Measurements from ENCODE around the gene FBXO38. TPM values are rescaled to one million over a fixed set of nuclear protein-coding genes. Genes with fewer than 3 reads are reported as not detected.

Gene FBXO38
- total RNA-seq, 4 donors from 2014 or later: 29.5 to 46.5 (median 34.0) TPM

GRCh38 chr5:148426514-148426913 is 42.8 kb downstream of the FBXO38 start:
- Histone ChIP-seq H3K27ac (replicated peaks in 1 of 4) (no peak overlapping the region), H3K4me3 (no peak overlapping the region), H3K9me3 (no peaks in the 10 kb centered on the region), H3K36me3 (peaks cover 39 to 87% (median 68%) of the 10 kb centered on the region in 4 donors), H3K4me1 (peaks cover 0 to 10% (median 8%) of the 10 kb centered on the region in 4 donors), H3K27me3 (no peaks in the 10 kb centered on the region)
- DNase-seq (ENCODE audit: extremely low spot score): no peak
- intact Hi-C loops (cut with DNase I): no loop called here
- TF ChIP-seq EP300 (IDR thresholded peaks at IDR 0.05) (no peak), POLR2AphosphoS5 (IDR thresholded peaks at IDR 0.05) (no peak), POLR2A (IDR thresholded peaks at IDR 0.05; ENCODE audit: low read depth) (no peak), CTCF (IDR thresholded peaks at IDR 0.05) (no peak)

GRCh38 chr5:148427370-148428042 is 43.7 kb downstream of the FBXO38 start:
- TF ChIP-seq POLR2AphosphoS5 (IDR thresholded peaks at IDR 0.05) (no peak), EP300 (IDR thresholded peaks at IDR 0.05) (no peak), CTCF (IDR thresholded peaks at IDR 0.05) (no peak), POLR2A (IDR thresholded peaks at IDR 0.05; ENCODE audit: low read depth) (no peak)
- intact Hi-C loops (cut with DNase I): no loop called here
- Histone ChIP-seq H3K4me3 (no peak overlapping the region), H3K4me1 (peaks cover 0 to 10% (median 8%) of the 10 kb centered on the region in 4 donors), H3K9me3 (no peaks in the 10 kb centered on the region), H3K36me3 (peaks cover 39 to 79% (median 59%) of the 10 kb centered on the region in 4 donors), H3K27ac (replicated peaks in 1 of 4) (no peak overlapping the region), H3K27me3 (no peaks in the 10 kb centered on the region)
- no peak for DNase-seq (ENCODE audit: extremely low spot score)
- 87% methylated on average over 13 of the region's 14 CpGs for WGBS

GRCh38 chr5:148428848-148429247 is 45.1 kb downstream of the FBXO38 start:
- Histone ChIP-seq H3K4me3 (no peak overlapping the region), H3K27me3 (no peaks in the 10 kb centered on the region), H3K4me1 (peaks cover 0 to 10% (median 8%) of the 10 kb centered on the region in 4 donors), H3K9me3 (no peaks in the 10 kb centered on the region), H3K36me3 (peaks cover 41 to 72% (median 55%) of the 10 kb centered on the region in 4 donors), H3K27ac (replicated peaks in 1 of 4) (no peak overlapping the region)
- TF ChIP-seq POLR2AphosphoS5 (IDR thresholded peaks at IDR 0.05): no peak
- TF ChIP-seq POLR2A (IDR thresholded peaks at IDR 0.05; ENCODE audit: low read depth): no peak
- no peak for TF ChIP-seq CTCF (IDR thresholded peaks at IDR 0.05)
- no peak for TF ChIP-seq EP300 (IDR thresholded peaks at IDR 0.05)
- DNase-seq (ENCODE audit: extremely low spot score): no peak
- intact Hi-C loops (cut with DNase I): no loop called here
- 94% methylated on average over 2 of the region's 2 CpGs for WGBS

GRCh38 chr5:148433826-148434225 is 50.1 kb downstream of the FBXO38 start:
- no peaks in the 10 kb centered on the region for H3K27me3 ChIP-seq
- no peaks in the 10 kb centered on the region for H3K9me3 ChIP-seq
- intact Hi-C loops (cut with DNase I): no loop called here
- peaks cover 36 to 65% (median 50%) of the 10 kb centered on the region in 4 donors for H3K36me3 ChIP-seq
- no peak for TF ChIP-seq POLR2A (IDR thresholded peaks at IDR 0.05; ENCODE audit: low read depth)
- no peak for TF ChIP-seq CTCF (IDR thresholded peaks at IDR 0.05)
- DNase-seq (ENCODE audit: extremely low spot score): no peak
- no peak overlapping the region for H3K4me3 ChIP-seq
- H3K27ac ChIP-seq (replicated peaks in 1 of 4): no peak overlapping the region
- peaks cover 0 to under 1% (median 0%) of the 10 kb centered on the region in 4 donors for H3K4me1 ChIP-seq
- WGBS: 98% methylated on average over 3 of the region's 3 CpGs

GRCh38 chr5:148436029-148436428 is 52.3 kb downstream of the FBXO38 start:
- TF ChIP-seq EP300 (IDR thresholded peaks at IDR 0.05): no peak
- no peak for TF ChIP-seq POLR2AphosphoS5 (IDR thresholded peaks at IDR 0.05)

More at GRCh38 chr5:148436029-148436428, 52.3 kb downstream of the FBXO38 start:
- 95% methylated on average over 3 of the region's 3 CpGs for WGBS
- Histone ChIP-seq H3K36me3 (peaks cover 40 to 79% (median 69%) of the 10 kb centered on the region in 4 donors), H3K27me3 (no peaks in the 10 kb centered on the region), H3K4me1 (peaks cover 0 to 3% (median 0%) of the 10 kb centered on the region in 4 donors), H3K9me3 (no peaks in the 10 kb centered on the region), H3K27ac (replicated peaks in 1 of 4) (no peak overlapping the region), H3K4me3 (no peak overlapping the region)
- no peak for DNase-seq (ENCODE audit: extremely low spot score)
- intact Hi-C loops (cut with DNase I): no loop called here

All from esophagus muscularis mucosa (tissue), 4 donors.